Smooth muscle cell of bladder (primary cell): ENCODE results near the gene ASCC2. TPM values are rescaled to one million over a fixed set of nuclear protein-coding genes. Genes with fewer than 3 reads are reported as not detected.

Experiments used
- total RNA-seq: library from RNA; depleted of rRNA; stranded (reverse); fragments of >200 nt; gene quantifications from 2 replicates; pipeline ENCODE4 v1.2.3, GENCODE V29; 2014

The ASCC2 gene
- 21.2 and 23.9 TPM in 2 replicates for total RNA-seq

GRCh38 chr22:29837741-29838598, at the start of gene ASCC2:
ASCC2 (minus strand) TSS chr22:29838274; CDS start chr22:29832325, 5,949 bp downstream.

GRCh38 chr22:29883045-29883774, 45.1 kb upstream of the ASCC2 start, which contains the start of gene MTMR3:
MTMR3 (plus strand) TSS chr22:29883174; CDS start chr22:29971060, 87,886 bp downstream.

GRCh38 chr22:29767171-29768051, 70.7 kb downstream of the ASCC2 start, which contains the start of gene UQCR10:
UQCR10 (plus strand) TSS chr22:29767369; CDS start chr22:29767399, 30 bp downstream.

GRCh38 chr22:29766632-29767170, 71.4 kb downstream of the ASCC2 start, which contains the start of gene ZMAT5:
ZMAT5 (minus strand) TSS chr22:29767007; CDS start chr22:29748544, 18,463 bp downstream.

Other genes starting within 250 kb of the ASCC2 start
- gene NF2, start 234.6 kb downstream of the ASCC2 start, total RNA-seq = 43.7 and 58.4 TPM in 2 replicates
- gene CABP7, start 118.3 kb downstream of the ASCC2 start, total RNA-seq = not detected in 2 replicates
- gene ZMAT5, start 71.3 kb downstream of the ASCC2 start, total RNA-seq = 14.4 and 18.5 TPM in 2 replicates
- 97.2 and 133 TPM in 2 replicates for gene UQCR10, start 70.9 kb downstream of the ASCC2 start, total RNA-seq
- gene MTMR3, start 44.9 kb upstream of the ASCC2 start, total RNA-seq = 20.5 and 23.9 TPM in 2 replicates
- gene HORMAD2, start 242.2 kb upstream of the ASCC2 start, total RNA-seq = under 0.01 TPM in 1 of 2 replicates, not detected in the other